COR-L47 (cell line): ENCODE measurements around the gene PPARA.
"Not testable (repeated sequence)": the region's sequence is repeated elsewhere in the genome, so short reads cannot be mapped to it uniquely, and the experiment has no call there.

Source experiments
- DNase-seq: peaks from one replicate; lab custom pipeline; 2025; lab: John Stamatoyannopoulos, UW

The PPARA gene

DNA sequence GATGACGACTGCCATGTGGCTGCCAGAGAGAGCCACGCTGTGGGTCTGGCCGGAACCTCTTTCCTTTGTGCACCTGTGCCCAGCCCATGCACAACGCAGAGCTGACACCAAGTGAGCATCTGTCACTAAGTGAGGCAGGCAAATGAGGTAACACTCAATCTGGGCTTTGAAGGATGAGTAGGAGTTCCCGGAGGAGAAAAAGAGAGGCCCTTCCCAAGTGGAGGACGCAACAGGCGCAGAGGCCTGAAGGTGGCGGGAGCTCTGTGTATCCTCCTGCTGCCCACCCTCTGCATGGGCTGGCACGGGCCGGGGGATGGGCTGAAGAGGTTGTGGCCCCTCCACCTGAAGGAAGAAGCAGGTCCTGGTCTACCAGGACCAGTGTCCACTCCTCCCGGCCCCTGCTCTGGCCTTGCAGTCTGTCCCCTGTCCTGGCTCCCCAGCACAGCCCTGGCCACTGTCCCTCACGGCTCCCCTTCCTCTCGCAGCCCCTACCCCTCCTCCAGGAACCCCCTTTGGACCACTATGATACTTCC, 23.4 kb upstream of the PPARA start:
- no peak for DNase-seq

DNA sequence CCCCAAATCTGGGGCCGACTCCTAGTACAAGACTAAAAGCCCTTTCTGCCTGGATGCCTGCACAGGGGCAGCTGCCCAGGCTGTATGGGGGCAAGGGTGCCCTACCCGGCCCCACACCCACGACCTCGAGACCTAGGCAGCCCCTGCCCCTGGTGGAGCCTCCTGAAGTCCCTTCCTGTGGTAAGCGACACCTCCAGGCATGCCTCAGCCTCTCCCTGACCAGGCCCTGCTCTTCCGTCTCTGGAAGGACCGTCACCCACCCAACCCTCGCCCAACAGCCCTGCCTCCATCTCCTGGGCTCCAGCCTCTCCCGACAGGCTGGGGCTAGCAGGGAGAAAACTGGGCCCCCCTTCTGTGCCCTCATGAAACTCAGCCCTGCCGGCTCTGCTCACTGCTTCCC, 22.8 kb upstream of the PPARA start:
- DNase-seq: no peak

DNA sequence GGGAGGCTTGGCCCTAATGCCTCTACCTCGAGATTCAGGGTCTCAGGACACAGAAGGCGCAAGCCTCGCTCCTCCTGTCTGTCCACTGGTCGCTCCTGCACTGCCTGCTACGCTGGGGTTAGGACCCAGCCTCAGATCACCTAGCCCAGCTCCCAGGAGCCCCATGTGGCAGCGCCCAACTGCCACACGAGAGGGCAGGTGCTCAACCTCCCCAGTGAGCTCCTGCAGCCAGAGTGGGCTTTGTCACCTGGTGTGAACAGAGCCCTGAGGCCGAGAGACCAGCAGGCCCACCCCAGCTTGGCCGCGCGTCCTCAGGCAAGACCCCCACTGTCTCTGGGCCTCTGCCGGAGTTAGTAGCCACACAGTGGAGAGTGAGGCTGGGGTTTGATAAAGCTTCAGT, 21.7 kb upstream of the PPARA start:
- DNase-seq: no peak

DNA sequence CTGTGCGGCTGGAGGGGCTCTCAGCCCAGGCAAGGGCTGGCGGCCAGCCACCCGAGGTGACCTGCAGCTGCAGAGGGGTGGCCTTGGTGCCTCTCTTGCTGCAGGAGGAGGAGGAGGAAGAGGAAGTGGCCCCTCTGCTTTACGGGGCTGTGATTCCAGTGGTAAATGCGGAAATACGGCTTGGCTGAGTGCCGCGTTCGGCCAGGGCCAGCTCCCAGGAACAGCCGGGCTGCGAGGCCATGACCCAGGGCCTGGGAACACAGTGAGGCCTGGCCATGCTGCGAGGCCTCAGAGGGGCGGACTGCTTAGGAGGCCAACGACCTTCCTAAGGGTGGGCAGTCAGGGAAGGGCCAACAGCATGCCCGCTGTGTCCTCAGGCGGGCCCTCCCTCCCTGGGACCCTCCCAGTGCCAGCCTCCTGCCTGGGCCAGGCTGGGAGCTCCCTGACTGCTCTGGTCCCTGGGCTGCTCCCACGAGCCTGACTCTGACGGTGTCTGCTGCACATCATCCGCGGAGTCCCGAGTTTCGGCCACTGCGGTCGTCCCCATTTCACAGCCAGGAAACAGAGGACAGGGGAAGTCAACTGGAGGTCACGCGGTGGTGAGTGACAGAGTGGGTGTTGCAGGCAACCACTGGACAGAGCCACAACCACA, 20.8 kb upstream of the PPARA start:
- DNase-seq: no peak

DNA sequence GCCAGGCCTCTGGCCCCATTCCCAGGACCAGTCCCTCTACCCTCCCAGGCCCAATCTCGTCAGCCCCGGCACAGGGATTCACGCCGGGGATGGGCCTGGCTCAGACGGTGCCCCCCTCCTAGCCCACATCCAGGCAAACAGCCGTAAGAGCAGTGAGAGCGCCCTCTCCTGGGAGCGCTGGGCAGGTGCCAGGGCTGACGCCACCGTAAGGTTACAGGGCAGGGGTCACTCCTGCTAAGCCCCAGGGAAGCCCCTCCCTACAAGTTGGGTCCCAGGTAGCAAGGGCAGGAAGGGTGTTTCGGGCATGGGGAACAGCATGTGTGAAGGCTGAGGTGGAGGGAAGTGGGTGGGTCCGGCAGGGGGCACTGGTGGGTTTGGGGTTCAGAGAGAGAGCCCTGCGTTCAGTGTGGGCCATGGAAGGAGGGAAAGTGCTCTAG, 19.2 kb upstream of the PPARA start:
- DNase-seq: no peak

DNA sequence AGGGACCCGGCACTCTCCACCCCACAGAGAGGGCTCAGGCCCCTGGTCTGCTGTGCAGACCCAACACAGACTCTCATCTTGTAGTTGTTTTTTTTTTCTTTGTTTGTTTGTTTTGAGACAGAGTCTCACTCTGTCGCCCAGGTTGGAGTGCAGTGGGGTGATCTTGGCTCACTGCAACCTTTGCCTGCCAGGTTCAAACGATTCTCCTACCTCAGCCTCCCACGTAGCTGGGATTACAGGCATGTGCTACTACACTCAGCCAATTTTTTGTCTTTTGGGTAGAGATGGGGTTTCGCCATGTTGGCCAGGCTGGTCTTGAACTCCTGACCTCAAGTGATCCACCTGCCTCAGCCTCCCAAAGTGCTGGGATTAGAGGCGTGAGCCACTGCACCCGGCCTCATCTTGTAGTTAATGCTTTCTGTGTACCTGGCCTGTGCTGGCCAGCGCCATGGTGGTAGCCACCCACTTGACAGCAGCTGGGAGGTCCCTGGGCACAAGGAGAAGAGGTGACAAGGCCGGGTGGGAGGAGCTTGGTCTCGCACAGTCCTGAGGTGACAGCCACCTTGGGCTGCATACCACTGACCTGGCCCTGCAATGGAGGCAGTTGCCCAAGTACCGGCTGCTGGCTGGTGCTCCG, 18.0 kb upstream of the PPARA start:
- DNase-seq: not testable (repeated sequence)

DNA sequence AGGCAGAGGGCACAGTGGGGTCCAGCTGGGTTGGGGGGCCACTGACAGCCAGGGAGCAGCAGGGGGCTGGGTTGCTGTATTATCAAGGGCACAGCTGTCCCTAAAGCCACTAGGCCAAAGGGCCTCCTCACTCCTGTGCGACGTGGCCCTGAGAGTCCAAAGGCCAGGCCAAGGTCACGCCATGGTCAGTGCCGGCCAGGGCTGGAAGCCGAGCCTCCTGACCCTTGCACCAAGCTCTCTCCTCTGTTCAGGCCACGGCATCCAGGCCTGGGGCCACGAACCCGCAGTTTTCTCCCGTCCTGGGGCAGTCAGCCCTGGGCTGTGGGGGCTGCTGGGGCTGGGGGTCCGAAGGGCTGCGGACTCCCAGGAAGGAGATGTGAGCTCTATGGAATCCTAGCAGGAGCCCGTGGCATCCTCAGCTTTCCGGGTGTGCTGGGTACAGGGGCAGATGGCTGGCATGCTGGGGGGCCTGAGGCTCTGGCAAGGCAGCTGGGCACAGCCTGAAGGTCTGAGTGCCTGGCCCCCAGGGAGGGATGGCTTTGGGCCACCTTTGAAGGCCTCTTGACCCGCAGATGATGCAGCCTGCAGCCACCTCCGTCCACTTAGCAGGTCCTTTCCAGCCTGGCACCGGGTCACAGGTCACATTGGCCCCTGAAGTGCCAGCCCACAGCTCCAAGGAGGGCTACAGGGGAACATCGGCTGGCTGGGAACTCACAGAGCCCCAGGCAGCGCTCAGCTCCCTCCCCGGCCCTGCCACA, 17.3 kb upstream of the PPARA start:
- no peak for DNase-seq

DNA sequence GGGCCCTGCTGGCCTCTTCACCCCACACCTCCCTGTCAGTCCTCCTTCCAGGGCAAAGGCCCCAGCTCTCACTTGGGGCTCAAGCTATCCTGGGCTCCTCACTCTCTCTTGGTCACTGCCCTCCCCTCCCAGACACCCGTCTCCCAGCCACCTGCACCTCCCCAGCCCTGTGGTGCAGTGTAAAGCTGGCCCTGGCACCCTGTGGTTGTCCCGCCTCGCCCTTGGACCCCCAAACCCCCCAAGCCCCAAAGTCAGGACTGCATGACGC, 16.8 kb upstream of the PPARA start:
- no peak for DNase-seq

DNA sequence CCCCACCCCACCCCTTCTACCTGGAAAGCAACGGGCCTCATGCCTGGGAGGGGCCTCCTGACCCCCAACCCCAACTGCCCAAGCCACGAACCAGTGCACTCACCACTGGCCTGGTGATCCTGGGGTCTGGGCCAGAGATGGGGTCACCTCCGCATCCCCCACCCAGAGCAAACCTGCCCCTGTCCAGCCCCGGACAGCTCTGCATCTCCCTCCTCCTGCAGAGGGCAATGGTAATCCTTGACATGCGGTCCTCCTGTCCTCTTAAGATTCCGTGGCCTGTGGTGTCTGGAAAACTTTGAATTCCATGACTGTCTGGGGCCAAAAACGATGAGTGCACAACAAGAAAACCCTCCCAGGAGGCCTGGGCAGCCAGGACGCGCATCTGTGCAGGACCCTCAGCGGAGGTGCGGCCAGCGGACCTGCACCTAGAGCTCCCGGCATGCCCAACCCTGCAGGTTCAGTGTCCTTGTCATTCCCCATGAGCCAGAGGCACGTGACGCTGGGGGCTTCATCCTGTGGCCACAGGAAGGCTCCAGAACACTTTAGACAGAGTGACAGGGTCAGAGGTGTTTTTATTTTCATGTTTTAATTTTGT, 16.1 kb upstream of the PPARA start:
- DNase-seq: no peak

DNA sequence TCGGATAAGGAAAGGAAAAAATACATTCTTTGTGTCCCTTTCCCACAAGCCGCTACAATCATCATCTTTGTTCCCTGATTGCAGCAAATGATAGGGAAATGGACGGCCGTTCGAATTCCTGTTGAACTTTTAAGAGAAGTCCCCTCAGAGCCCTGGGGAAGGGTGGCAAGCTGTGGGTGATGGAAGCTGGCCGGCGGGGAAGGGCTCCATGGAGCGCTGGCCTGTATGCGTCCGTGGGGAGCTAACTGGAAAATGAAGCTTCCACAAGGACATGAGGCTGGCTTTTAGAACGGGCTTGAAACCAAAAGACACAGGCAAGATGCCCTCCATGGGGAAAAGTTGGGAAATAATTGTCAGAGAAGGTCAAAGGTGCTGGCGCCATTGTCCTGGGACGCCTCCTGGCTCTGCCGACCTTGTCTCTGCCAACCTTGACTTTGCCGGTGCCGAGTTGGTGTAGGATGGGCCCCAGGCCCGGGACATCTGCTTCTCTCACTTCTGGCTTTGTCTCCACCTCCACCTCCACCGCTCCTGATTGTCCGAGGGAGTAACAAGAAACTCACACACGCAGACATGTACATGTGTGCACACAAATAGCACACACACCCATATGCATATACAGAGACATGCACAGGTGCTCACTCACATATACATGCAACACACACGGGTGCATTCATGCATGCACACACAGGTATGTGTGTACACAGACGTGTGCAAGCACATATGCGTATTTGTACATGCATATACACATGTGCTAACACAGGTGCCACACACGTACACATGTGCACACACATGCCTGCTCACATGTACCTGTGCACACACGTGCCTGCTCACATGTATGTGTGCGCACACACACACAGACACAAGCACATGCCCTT, 14.5 kb upstream of the PPARA start:
- DNase-seq: no peak

DNA sequence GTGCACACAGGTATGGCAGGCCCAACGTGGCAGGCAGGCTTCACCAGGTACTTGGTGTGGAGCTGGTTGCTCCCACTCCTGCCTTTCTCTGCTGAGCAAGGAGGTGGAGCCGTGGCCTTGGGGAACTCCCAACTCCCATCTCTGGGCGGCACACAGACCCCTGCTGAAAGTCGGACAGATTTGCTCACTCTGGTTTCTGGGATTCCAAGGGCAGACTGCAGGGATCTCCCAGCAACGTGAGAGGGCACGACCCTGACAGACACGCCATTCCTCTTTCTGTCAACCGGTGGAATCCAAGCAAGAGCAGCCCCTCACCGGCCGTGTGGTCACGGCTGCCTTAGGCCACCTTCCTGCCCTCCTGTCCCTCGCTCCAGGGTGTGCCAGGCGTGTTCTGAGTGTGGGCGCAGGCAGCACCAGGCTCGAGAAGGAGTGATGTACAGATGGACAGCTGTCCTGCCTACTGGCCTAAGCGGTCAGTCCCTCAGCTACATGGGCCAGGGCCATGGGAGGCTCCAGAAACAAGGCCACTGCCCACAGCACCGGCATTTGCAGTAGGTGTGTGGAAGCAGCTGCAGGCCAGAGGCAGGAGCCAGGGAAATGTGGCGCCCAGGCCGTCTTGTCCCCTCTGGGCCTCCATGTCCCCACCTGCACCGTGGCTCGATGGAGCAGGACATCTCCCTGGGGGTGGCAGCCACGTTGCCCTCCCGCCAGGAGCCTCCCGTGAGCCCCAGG, 13.7 kb upstream of the PPARA start:
- DNase-seq: no peak

DNA sequence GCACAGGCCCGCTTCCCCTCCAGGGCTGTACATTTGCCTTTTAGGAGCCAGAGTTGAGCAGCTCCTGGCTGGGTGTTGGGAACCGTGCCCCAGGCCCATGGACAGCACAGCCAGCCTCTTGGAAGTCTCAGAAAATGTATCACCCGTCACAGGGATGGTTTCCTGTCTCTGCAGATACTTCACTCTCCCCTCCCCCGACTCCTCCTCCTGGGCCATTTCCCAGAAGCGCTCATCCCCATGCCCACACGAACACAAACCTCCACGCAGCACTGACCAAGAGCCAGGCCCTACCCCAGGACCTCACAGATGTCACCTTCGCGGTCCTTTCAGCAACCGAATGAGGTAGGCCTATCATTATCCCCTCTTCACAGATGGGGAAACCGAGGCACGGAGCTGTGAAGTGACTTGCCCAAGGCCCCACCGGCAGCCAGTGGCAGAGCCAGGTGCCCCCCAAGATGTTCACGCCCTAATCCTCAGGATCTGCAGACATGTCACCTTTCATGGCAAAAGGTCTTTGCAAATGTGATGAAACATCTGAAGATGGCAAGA, 13.0 kb upstream of the PPARA start:
- DNase-seq: no peak

DNA sequence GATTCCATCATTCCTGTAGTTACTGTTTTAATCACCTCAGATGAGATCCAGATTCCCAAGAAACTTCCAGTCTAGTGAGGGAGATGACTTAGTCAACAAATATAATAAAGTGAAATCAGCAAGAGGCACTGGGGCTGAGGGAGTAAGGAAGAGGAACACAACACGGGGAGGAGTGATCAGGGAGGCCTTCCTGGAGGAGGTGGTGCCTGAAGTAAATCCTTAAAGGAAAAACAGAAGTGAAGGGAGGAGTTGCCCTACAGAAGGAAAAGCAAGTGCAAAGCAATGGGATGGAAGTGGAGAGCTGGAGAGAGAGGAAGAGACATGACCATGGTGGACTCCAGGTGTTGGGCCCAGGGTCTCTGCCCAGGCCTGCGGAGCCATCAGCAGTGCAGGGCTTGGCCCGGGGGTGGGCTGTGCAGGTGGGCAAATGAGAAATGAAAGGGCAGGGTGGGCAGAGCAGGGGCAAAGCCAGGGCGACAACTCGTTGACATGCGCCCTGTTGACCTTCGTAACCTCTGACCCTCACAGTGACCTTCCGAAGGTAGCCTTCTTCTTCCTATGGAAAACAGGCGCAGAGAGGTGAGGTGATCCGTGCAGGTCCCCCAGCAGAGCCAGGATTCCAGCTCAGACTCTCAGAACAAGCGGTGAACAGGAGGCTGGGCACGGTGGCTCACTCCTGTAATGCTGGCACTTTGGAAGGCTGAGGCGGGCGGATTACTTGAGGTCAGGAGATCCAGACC, 12.1 kb upstream of the PPARA start:
- DNase-seq: no peak

DNA sequence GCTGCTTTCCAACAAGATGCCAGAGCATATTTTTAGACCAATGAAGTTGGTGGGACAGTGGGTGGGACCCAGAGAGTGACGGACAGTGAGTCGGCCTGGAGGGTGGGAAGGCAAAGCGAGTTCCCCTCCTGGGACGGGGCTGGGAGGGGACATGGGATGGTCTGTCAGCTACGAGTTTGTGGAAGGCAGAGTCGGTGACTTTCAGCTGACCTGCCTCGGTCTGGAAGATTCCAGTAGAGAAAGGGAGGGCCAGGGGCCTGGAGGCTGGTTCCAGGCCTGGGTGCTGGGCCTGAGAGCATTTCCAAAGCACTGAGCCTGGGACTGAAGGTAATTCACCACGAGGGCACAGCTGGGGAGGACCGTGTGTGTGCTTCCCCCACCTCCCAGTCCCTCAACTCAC, 10.9 kb upstream of the PPARA start:
- not testable (repeated sequence) for DNase-seq

DNA sequence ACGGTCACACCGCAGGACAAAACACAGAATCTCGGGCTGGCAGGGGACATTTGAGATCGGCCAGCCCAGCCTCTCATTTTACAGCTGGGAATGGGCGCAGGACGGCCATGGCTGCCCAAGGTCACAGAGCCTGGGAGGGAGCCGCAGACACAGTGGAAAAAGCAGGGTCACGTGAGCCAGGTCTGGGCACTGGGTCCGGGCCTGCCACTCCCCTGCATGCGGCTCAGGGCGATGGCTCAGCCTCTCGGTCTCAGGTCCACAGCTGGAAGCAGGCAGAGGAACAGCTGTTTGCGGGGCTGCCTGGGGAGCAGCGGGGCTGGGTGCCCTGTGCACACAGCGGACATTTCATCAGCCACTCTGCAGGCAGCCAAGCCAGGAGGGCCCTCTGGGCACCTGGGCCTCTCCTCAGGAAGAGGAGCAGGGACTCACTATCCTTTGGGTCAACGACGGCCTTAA, 10.4 kb upstream of the PPARA start:
- no peak for DNase-seq

DNA sequence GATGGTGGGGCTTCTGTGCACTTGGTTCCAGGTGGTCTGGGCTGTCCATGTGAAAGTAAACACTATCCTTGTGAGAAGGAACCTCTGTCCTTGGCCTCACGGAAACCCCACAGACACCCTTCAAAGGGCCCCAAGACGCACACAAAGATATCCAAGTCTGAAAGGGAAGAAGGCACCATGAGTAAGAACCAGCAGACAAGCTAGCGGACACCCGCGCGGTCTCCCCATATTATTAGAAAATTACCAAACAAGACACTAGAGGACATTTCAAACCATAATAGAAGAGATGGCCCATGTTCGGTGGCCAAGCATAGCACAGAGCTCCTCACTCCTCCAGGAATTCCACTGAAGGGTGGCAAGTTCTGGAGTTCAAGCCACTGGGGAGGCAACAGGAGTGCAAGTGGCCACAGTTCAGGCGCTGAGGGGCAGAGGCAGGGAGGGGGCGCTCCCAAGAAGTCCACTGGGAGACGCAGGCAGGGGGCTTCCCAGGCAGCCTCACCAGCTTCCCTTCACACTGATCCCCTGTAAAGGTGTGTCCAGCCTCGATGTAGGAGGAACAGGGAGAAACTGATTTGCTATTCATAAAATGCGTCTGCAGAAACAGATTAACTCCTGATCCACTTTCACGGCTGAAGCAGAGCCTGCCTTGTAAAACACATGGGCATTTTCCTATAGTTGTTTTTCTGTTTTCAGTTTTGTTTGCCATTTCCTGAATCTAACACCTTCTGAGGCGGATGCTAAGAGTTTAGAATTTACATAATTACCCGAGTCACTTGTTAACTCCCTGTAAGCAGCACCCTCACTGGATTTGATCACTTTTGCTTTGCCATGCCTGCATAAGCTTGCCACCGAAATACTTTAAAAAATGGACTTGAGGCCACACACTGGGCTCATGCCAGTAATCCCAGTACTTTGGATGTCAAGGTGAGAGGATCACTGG, 9.1 kb upstream of the PPARA start:
- DNase-seq: no peak

DNA sequence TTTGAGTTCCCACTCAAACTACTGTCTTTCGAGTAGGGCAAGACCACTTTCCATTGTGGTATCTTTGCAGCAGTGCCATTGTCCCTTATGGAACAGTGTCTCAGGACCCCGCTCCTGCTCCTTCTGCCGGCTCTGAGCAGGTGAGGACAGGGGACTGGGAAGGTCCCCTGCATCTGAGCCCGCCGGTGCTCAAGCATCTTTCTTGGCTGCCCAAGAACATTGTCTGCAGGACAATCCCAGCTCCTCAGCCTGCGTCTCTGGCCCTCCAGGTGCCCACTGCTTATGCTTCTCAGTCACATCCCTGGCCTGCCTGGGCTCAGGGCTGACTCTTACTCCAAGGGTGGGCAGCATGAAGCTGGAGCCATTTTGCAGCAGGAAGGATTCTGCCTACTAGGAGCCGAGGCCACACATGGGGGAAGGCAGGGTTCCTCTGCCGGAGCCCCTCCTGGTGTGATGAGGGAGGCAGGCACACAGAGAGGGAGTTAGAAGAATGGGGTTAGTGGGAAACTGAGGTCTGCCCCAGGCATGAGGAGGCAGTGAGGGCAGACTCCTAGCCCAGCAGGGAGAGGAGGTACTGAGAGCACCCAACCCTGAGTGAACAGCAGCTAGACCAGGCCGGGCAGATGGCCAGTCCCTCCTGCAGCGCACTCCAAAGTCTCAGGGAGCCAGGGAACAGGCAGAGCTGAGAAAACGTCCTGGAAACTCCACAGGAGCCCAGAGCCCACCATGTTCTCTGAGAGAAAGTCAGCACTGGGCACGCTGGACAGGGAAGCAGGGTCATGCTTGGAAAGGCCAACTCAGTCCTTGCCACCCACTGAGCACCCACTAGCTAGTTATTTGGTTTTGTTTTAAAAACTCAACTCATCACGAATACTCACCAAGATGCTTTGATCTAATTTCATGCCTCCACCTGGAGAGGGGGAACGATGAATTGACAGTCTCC, 7.5 kb upstream of the PPARA start:
- DNase-seq: no peak
